KG1 (cell line): ENCODE results near the gene ZNF514.
"Not testable (repeated sequence)": the region's sequence is repeated elsewhere in the genome, so short reads cannot be mapped to it uniquely, and the experiment has no call there.

ENCODE experiments used
- DNase-seq: peaks from one replicate; lab custom pipeline; 2025; lab: John Stamatoyannopoulos, UW

Gene ZNF514

DNA sequence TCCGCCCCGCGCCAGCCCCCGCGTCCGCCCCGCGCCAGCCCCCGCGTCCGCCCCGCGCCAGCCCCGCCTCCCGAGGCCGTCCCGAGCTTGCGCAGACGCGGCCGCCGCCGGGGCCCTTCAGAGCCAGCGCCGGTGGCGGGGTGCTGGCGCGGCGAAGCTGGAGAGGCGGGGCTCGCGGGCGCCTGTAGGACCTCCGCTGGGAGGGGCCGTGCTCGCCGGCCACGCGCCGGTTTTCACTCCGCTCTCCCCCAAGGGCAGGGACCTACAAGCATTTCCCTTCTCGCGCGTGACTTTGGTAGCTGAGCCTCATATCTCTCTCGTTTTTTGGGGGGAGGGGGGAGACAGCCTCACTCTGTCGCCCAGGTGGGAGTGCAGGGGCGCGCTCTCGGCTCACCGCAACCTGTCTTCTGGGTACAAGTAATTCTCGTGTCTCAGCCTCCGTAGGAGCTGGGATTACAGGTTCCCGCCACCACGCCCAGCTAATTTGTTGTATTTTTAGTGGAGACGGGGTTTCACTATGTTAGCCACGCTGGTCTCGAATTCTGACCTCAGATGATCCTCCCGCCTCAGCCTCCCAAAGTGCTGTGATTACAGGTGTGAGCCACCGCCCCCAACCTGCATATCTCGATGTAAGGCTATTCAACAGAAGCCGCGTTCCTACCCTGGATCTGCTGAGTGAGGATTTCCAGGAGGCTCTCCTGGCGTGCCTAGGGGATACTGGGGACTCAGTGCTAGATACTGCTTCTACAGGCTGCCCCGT is at the start of gene ZNF514:
ZNF514 (minus strand) TSS at position 159 of the 760 bp plus-strand sequence. CDS start 6,595 bp downstream, outside the sequence.
- DNase-seq, result peak; percentile 7

GRCh38 chr2:95208106-95208505 is 48.5 kb upstream of the ZNF514 start:
- no peak for DNase-seq

- peak; percentile 79 for DNase-seq
Observed at GRCh38 chr2:95207111-95207961, 47.7 kb upstream of the ZNF514 start, which contains the start of gene ZNF892. Gene ZNF892 (plus strand): TSS chr2:95207521. CDS start chr2:95207816, 295 bp downstream.

- DNase-seq, result no peak
Observed at GRCh38 chr2:95206096-95206495, 46.4 kb upstream of the ZNF514 start.

DNA sequence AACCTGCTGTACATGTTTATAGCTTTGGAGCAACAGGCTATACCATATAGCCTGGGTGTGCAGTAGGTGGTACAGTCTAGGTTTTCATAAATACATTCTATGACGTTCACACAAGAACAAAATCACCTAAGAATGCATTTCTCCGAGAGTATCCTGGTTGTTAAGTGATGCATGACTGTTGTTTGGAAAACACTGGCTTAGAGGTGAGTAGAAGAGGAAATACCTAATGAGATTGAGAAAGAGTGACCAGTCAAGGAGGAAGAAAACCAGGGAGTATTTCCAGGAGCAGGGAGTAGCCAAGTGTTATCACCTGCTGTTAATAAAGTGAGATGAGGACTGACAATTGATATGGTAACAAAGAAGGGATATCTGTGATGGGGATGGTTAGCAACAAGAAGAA is 44.7 kb upstream of the ZNF514 start:
- DNase-seq, result no peak

GRCh38 chr2:95203911-95204310 is 44.3 kb upstream of the ZNF514 start:
- DNase-seq, result no peak

DNA sequence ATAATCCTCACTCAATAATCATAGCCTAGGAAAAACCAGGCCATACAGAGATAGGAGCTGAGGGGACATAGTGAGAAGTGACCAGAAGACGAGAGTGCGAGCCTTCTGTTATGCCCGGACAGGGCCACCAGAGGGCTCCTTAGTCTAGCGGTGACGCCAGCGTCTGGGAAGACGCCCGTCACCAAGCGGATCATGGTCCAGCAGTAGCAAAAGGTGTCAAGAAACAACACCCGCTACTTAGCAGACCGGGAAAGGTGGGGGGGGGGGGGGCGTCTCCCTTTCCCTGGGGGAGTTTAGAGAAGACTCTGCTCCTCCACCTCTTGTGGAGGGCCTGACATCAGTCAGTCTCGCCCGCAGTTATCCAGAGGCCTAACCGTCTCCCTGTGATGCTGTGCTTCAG is 33.3 kb upstream of the ZNF514 start:
- DNase-seq, result not testable (repeated sequence)

- DNase-seq, result no peak
Observed at GRCh38 chr2:95185973-95186372, 26.3 kb upstream of the ZNF514 start.

- DNase-seq, result no peak
Observed at GRCh38 chr2:95185197-95185596, 25.5 kb upstream of the ZNF514 start.

- DNase-seq, result no peak
Observed at GRCh38 chr2:95181774-95182173, 22.1 kb upstream of the ZNF514 start.

DNA sequence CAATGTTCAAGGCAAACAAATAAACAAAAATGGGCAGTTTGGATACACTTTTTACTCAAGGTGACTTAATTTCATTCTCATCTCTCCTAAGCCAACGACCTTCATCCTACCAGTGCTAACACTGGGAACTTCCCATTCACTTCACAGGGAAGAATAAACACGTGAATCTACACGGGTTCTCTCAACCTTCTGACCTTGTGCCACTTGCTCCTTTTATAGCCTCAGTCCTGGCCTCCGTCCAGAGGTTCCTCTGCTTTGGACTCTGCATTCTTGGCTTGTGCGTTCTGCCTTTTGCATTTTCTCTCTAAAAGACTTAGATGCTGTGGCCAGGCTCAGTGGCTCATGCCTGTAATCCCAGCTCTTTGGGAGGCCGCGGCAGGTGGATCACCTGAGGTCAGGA is 19.8 kb upstream of the ZNF514 start:
- no peak for DNase-seq

- no peak for DNase-seq
Observed at GRCh38 chr2:95174031-95174542, 14.4 kb upstream of the ZNF514 start.

- no peak for DNase-seq
Observed at GRCh38 chr2:95171902-95172301, 12.3 kb upstream of the ZNF514 start.

GRCh38 chr2:95166065-95166763 is 6.6 kb upstream of the ZNF514 start:
- DNase-seq, result no peak

DNA sequence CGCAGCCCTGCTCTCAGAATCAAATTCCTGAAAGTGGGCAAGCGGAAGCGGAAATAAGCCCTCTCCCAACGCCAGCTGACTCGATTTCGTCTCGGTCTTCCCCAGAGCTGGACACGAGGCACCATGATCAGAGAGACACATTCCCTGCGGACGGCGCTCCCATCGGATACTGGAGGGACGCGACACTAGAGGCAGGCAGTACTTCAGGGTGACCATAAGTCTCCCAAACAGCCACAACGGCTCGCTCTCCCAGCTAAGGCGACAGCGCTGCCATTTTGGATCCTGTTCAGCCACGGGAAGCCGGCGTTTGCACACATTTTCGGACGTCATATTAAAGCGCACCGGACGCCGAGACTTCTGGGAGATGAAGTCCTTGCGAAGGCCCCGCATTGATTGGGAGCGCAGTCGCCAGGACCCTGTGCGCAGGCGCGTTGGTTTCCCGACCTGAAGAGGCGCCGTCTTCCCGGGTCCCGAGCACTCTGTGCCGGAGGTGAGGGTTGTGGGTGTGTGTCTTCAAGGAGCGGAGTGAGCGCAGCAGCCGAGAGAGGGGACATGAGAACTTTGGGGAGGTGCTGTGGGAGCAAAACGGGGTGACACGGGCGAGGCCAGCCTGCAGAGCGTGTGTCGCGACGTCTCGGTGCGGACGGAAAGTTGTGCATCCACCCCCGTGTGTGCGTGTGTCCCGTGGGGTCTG is 5.9 kb upstream of the ZNF514 start, which contains the start of gene ZNF2:
ZNF2 (plus strand) TSS at position 439 of the 694 bp plus-strand sequence. CDS start 10,418 bp downstream, outside the sequence.
- peak; percentile 93 for DNase-seq

DNA sequence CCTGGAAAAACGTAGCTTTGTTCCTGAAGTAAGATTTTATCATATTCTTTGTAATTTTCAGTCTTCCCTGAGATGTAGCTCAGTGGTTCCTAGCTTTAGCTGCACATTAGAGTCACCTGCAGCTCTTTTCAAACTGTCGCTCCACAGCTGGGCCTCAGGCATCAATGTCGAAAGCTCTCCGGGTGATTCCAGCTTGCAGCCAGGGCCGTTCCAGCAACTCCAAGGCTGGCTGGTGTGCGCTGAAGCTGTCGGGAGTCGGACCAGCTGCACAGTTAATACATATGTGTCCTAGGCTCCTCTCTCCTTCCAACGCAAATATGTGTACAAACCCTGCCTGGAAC is 5.4 kb upstream of the ZNF514 start:
- no peak for DNase-seq

DNA sequence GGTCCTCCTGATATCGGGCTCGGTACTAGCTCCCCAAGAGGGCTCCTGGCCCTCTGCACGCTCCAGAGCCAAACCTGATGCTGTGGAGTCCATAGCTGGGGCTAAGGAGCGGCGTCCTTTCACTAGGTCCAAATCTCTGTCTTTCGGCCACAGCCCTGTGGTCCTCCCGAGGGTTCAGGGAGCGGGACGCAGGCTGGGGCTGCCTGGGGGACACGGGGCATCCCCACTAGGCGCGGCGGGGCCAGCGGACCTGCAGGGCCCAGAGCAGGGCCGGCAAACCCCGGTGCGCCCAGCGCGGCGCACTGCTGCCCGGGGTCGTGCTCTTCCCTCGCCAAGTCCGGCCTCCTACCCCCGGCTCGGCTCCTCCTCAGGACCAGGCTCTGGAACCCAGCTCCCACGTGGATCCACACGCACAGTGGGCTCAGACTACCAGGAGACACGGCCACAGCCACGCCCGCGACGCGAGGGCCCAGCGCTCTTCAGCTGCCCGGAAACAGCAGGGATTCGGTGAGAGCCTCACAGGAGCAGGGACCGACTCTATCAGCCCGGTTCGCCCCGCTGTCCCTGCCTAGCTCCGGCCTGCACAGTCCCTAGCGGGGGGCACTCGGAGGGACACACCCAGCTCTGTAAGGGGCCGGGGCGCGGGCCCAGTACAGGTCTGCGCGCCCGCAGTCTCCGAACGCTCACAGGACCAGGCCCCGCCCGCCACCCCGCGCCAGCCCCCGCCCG is 593 bp downstream of the ZNF514 start:
- DNase-seq, result no peak

GRCh38 chr2:95158441-95158840 is 1.2 kb downstream of the ZNF514 start:
- no peak for DNase-seq

DNA sequence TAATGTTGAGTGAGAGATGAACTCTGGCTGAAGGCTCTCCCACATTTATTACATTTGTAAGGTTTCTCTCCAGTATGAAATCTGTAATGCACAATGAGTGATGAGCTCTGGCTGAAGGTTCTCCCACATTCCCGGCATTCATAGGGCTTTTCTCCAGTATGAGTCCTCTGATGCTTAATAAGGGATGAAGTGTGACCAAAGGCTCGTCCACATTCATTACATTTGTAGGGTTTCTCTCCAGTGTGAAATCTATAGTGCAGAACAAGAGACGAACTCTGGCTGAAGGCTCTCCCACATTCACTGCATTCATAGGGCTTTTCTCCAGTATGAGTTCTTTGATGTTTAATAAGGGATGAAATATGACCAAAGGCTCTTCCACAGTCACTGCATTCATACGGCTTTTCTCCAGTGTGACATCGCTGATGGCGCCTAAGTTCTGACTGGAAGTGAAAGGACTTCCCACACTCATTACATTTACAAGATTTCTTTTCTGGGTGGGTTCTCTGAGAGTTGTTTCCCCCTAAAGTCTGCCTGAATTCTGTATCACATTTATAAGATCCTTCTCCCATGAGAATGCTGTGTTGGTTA is 10.2 kb downstream of the ZNF514 start:
- DNase-seq, result no peak

DNA sequence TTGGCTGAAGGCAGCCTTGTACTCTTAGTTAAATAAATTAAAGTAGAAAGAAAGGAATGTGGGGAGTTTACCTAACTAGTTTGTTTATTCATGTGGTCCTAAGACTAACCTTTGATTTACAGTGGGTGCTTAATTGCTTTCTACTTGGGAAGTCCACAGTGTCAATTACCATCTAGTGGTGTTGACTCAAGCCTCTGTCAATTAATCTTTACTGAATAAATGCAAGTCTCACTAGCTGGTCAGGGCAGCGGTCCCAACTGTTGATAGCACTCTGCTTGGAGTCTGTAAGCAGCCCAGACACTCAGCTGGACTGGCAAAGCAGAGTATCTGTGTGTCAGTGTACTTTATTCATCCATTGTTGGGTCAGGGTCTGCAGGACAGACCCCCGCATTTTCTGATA is 15.8 kb downstream of the ZNF514 start:
- DNase-seq, result no peak

DNA sequence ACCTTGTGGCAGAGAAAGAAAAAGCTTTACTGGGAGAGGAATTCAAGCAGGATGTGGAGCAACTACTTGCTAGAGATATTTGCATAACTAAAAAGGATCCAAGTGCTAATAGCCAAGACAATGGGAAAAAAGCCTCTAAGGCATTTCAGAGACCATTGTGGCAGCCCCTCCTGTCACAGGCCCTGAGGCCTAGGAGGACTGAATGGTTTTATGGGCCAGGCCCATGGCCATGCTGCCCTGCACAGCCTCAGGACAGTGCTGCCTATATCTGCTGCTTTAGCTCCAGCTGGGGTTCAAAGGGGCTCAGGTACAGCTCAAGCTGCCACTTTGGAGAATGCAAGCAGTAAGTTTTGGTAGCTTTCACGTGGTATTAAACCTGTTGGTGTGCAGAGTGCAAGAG is 20.9 kb downstream of the ZNF514 start:
- DNase-seq, result no peak
